Liver (tissue), 9 donors: ENCODE results near the gene LOX. TPM values are rescaled to one million over a fixed set of nuclear protein-coding genes. Genes with fewer than 3 reads are reported as not detected.

ENCODE experiments used
- DNase-seq: peaks from one replicate; pipeline ENCODE4 v3.0.0-alpha.2; 2017; ENCODE audit warnings: low spot score
- H3K27ac ChIP-seq, 2 donors: one replicate each; pipeline ENCODE4 v1.7.0; 2013; ENCODE audit warnings: inconsistent platforms in 2 of 2, low read length in 2 of 2, control low read depth in 1 of 2, low read depth in 1 of 2, mild to moderate bottlenecking in 1 of 2
- H3K27me3 ChIP-seq, 4 donors: one replicate each; pipeline versions ENCODE4 v1.6.1 to v1.7.0; 2013; ENCODE audit warnings: low read length in 3 of 4, inconsistent platforms in 1 of 4, mild to moderate bottlenecking in 1 of 4, moderate library complexity in 1 of 4; ENCODE audit not compliant: control insufficient read depth in 4 of 4, insufficient read depth in 4 of 4
- H3K36me3 ChIP-seq, 4 donors: one replicate each; pipeline versions ENCODE4 v1.6.1 to v1.7.0; 2013; ENCODE audit warnings: low read length in 3 of 4, mild to moderate bottlenecking in 3 of 4, low read depth in 1 of 4, moderate library complexity in 1 of 4; ENCODE audit not compliant: control insufficient read depth in 4 of 4, insufficient read depth in 3 of 4
- H3K4me1 ChIP-seq, 4 donors: one replicate each; pipeline versions ENCODE4 v1.6.1 to v1.7.0; 2013; ENCODE audit warnings: low read length in 3 of 4, mild to moderate bottlenecking in 3 of 4, moderate library complexity in 1 of 4; ENCODE audit not compliant: control insufficient read depth in 4 of 4, insufficient read depth in 4 of 4
- H3K4me3 ChIP-seq, 3 donors: one replicate each; pipeline versions ENCODE4 v1.6.1 to v1.7.0; 2013; ENCODE audit warnings: low read length in 3 of 3, control low read depth in 1 of 3, low read depth in 1 of 3, mild to moderate bottlenecking in 1 of 3
- H3K9ac ChIP-seq, 2 donors: one replicate each; pipeline ENCODE4 v1.7.0; 2013; ENCODE audit warnings: low read length in 2 of 2, mild to moderate bottlenecking in 2 of 2, moderate library complexity in 2 of 2, control low read depth in 1 of 2, low read depth in 1 of 2
- H3K9me3 ChIP-seq, 4 donors: one replicate each; pipeline versions ENCODE4 v1.6.1 to v1.7.0; 2013; ENCODE audit warnings: low read length in 3 of 4; ENCODE audit not compliant: control insufficient read depth in 4 of 4
- CTCF ChIP-seq: fragments of 150-350 bp; IDR thresholded peaks from 2 replicates; pipeline ENCODE4 v1.5.1; 2017; ENCODE audit warnings: improper control_type of control experiment, low read depth, low read length; ENCODE audit not compliant: missing input control
- EGR1 ChIP-seq, 2 donors: IDR thresholded peaks; 2 replicates each; pipeline ENCODE4 v1.6.1; 2016 to 2018; ENCODE audit warnings: antibody characterized with exemption in 2 of 2, low read depth in 2 of 2
- FOXA1 ChIP-seq: IDR thresholded peaks from 2 replicates; pipeline ENCODE4 v1.6.1; 2016; ENCODE audit warnings: antibody characterized with exemption
- FOXA2 ChIP-seq: IDR thresholded peaks from 2 replicates; pipeline ENCODE4 v1.6.1; 2016; ENCODE audit warnings: antibody characterized with exemption
- GABPA ChIP-seq, 2 donors: IDR thresholded peaks in 1 of 2; conservative IDR thresholded peaks in 1 of 2; 2 replicates each; pipeline ENCODE4 v1.6.1; 2016; ENCODE audit warnings: antibody characterized with exemption in 2 of 2, mild to moderate bottlenecking in 1 of 2, moderate library complexity in 1 of 2
- HNF4A ChIP-seq, 2 donors: conservative IDR thresholded peaks; 2 replicates each; pipeline ENCODE4 v1.6.1; 2016; ENCODE audit warnings: antibody characterized with exemption in 2 of 2, mild to moderate bottlenecking in 2 of 2
- HNF4G ChIP-seq: IDR thresholded peaks from 2 replicates; pipeline ENCODE4 v1.6.1; 2016; ENCODE audit warnings: antibody characterized with exemption
- JUND ChIP-seq, 2 donors: IDR thresholded peaks; 2 replicates each; pipeline ENCODE4 v1.6.1; 2016; ENCODE audit warnings: antibody characterized with exemption in 2 of 2
- NR2F2 ChIP-seq: IDR thresholded peaks from 2 replicates; pipeline ENCODE4 v1.6.1; 2016; ENCODE audit warnings: antibody characterized with exemption
- RAD21 ChIP-seq, 2 donors: IDR thresholded peaks; 2 replicates each; pipeline ENCODE4 v1.6.1; 2016; ENCODE audit warnings: antibody characterized with exemption in 2 of 2, mild to moderate bottlenecking in 2 of 2
- REST ChIP-seq: IDR thresholded peaks from 2 replicates; pipeline ENCODE4 v1.6.1; 2016; ENCODE audit warnings: antibody characterized with exemption, mild to moderate bottlenecking
- RXRA ChIP-seq, 2 donors: IDR thresholded peaks; 2 replicates each; pipeline ENCODE4 v1.6.1; 2017 to 2018; ENCODE audit warnings: antibody characterized with exemption in 2 of 2, mild to moderate bottlenecking in 1 of 2
- TAF1 ChIP-seq: conservative IDR thresholded peaks from 2 replicates; pipeline ENCODE4 v1.6.1; 2016; ENCODE audit warnings: antibody characterized with exemption, mild to moderate bottlenecking
- YY1 ChIP-seq: IDR thresholded peaks from 2 replicates; pipeline ENCODE4 v1.6.1; 2016; ENCODE audit warnings: antibody characterized with exemption, mild to moderate bottlenecking
- ZBTB33 ChIP-seq: IDR thresholded peaks from 2 replicates; pipeline ENCODE4 v1.6.1; 2016; ENCODE audit warnings: antibody characterized with exemption
- WGBS: extraction: QIAGEN DNeasy Blood & Tissue Kit; methylation state at CpG from one replicate; pipeline ENCODE4 v1.1.7; 2013; 5-methylcytosine and 5-hydroxymethylcytosine counted together
- polyA plus RNA-seq, 2 donors: library from polyadenylated mRNA; stranded (reverse) in 1 of 2; unstranded in 1 of 2; fragments of 200-250 nt in 1 of 2; fragments of >200 nt in 1 of 2; fragmentation: Nextera tagmentation in 1 of 2; extraction: Ambion mirVana in 1 of 2; gene quantifications; one replicate each; pipeline versions ENCODE4 v1.2.1 to v1.2.3, GENCODE V29; 2013 to 2015
- total RNA-seq, 2 donors: library from RNA; depleted of rRNA; stranded (reverse); fragments of >200 nt; gene quantifications; one replicate each; pipeline ENCODE4 v1.2.3, GENCODE V29; 2014
- TF ChIP-seq, protein P1 (sequence below): IDR thresholded peaks from 2 replicates; pipeline ENCODE4 v1.6.1; 2016; ENCODE audit warnings: antibody characterized with exemption
- TF ChIP-seq, protein P2 (sequence below): IDR thresholded peaks from 2 replicates; pipeline ENCODE4 v1.6.1; 2016; ENCODE audit warnings: antibody characterized with exemption
- donor health status: healthy.
- donor health status: healthy.
- donor health status: healthy.
- donor health status: healthy.
- donor health status: healthy.

LOX gene
- 1 to 10 TPM in 1 of 2 donors, under 1 TPM in 1; 0.84 to 1.0 TPM for total RNA-seq
- polyA plus RNA-seq, result 1 to 10 TPM in 1 of 2 donors, under 1 TPM in 1; 0.42 to 2.2 TPM

GRCh38 chr5:122078116-122079110 lies at the start of gene LOX:
LOX (minus strand) TSS chr5:122078259; CDS start chr5:122077985, 274 bp downstream.
- 7% methylated on average over 35 of the region's 35 CpGs for WGBS
- TF ChIP-seq RXRA (IDR thresholded peaks at IDR 0.05) (peak in 1 of 2 donors; percentile 30), YY1 (no peak)
- Histone ChIP-seq H3K4me3 (peak within 1 kb of the TSS; percentile 46 to 58 (median 52)), H3K27me3 (no peaks in the 10 kb centered on the region), H3K27ac (peak within 1 kb of the TSS in 1 of 2 donors; percentile 35), H3K36me3 (no peaks in the 10 kb centered on the region), H3K9ac (no peak within 1 kb of the TSS), H3K4me1 (peaks cover 12 to 20% (median 17%) of the 10 kb centered on the region in 4 donors), H3K9me3 (no peaks in the 10 kb centered on the region)
- no peak for DNase-seq

DNA sequence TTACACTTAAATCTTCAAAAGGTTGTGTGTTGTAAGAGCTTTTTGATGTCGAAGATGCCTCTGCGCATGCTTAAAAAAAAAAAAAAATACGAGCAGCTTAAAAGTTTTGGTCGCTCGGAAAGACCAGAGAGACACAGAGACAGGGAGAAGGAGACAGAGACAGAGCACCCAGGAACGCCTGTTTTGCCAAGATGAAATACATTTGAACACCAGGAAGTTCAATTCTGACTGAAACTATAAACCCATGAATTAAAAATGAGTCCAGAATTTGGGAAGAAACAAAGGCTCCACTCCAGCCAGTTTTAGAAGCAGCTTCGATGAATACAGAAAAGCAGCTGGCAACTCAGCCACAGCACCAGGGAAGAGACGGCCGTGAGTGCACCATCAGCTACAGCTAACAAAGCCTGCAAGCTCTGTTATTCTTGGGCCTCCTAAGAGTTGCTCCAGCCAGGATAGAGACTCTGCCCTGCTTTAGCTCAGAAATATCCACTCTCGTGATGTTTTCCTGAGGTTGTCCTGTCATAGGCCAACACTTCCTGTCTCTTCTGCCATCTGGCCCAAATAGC lies 48.8 kb upstream of the LOX start:
- H3K27me3 ChIP-seq, result no peaks in the 10 kb centered on the region
- TF ChIP-seq, protein P1, sequence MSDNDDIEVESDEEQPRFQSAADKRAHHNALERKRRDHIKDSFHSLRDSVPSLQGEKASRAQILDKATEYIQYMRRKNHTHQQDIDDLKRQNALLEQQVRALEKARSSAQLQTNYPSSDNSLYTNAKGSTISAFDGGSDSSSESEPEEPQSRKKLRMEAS, result no peak
- TF ChIP-seq ZBTB33, result no peak
- TF ChIP-seq RXRA (IDR thresholded peaks at IDR 0.05), result no peak
- TF ChIP-seq HNF4G, result no peak
- TF ChIP-seq YY1, result no peak
- TF ChIP-seq NR2F2, result no peak
- no peak for TF ChIP-seq GABPA (IDR thresholded peaks at IDR 0.05 in 1 of 2, conservative IDR thresholded peaks at IDR 0.05 in 1 of 2)
- TF ChIP-seq, protein P2, sequence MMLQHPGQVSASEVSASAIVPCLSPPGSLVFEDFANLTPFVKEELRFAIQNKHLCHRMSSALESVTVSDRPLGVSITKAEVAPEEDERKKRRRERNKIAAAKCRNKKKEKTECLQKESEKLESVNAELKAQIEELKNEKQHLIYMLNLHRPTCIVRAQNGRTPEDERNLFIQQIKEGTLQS, result no peak
- TF ChIP-seq FOXA1, result no peak
- TF ChIP-seq EGR1 (IDR thresholded peaks at IDR 0.05; ENCODE audit: low read depth in 2 of 2), result no peak
- no peak for TF ChIP-seq HNF4A (conservative IDR thresholded peaks at IDR 0.05)
- no peak for TF ChIP-seq FOXA2
- TF ChIP-seq RAD21 (IDR thresholded peaks at IDR 0.05), result no peak
- TF ChIP-seq TAF1, result no peak
- no peak for TF ChIP-seq JUND (IDR thresholded peaks at IDR 0.05)
- TF ChIP-seq CTCF, result no peak
- no peak for TF ChIP-seq REST
- no peak for DNase-seq
- no peak overlapping the region for H3K27ac ChIP-seq
- no peak overlapping the region for H3K9ac ChIP-seq
- no peak overlapping the region for H3K4me3 ChIP-seq
- H3K36me3 ChIP-seq, result no peaks in the 10 kb centered on the region
- H3K9me3 ChIP-seq, result no peaks in the 10 kb centered on the region
- 83% methylated on average over 10 of the region's 10 CpGs for WGBS
- H3K4me1 ChIP-seq, result no peaks in the 10 kb centered on the region
